CMK (cell line): ENCODE data around the gene DCLK1.

ENCODE experiments used
- DNase-seq: peaks from one replicate; pipeline ENCODE4 v3.0.0-alpha.2; 2010; ENCODE audit warnings: low read depth

DCLK1 gene

DNA sequence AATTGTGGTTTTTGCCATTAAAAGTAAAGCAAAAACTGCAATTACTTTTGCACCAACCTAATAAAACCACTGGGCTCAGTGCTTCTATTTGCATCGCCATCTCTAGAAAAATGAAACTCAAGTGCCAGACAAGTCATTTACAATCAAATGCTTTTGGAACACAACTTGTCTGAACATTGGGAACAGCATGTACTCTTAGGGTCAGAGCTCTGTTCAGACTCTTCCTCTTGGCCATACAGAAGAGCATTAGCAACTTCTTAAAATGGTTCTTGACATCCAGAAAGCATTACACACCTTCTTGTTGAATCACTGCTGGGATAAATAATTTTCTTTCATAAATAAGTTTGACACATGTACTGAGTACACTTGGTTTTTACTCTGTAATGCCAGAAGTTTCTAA is 272.5 kb downstream of the DCLK1 start:
- DNase-seq = no peak

DNA sequence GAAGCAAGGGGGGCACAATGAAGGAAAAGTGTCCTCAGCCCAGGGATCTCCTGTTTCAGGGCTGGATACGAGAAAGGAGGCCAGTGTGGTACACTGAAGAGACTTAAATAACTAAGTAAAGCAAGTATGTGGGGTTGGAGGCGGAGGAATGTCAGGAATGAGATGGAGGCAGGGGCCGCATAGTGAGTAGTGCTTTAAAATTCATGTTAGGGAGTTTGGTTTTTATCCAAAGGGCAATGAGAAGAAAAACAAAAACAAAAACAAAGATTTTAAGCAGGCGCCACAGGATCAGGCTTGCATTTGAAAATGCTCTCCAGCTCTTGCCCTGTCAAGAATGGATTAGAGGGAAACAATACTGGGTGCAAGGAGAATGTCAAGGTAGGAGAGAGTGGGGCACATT is 273.4 kb downstream of the DCLK1 start:
- no peak for DNase-seq

DNA sequence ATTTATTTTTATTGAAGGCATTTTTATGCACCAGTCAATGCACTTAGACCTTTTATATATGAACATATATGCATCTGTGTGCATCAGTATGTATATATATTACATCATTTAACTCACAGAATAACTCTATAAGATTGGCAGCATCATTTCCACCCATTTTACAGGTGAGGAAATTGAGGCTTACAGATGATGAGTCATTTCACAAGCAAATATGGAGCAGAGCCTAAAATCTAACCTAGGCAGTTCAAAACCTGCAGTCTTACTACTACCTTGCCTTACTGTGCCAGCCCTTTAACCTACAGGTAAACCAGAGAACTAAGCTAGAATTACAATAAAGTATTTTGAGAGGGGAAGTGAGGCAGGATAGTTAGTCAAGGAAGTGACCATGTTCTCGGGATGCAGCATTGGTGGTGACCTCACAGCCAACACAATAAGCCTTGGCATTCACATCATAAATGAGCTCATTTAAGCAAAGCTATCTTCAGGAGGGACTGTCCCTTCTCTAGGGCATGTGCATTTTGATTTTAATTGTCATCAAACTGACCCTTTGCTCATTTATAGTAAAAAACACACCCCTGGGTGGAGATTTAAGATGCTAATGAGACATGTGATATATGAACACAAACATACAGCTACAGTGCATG is 274.3 kb downstream of the DCLK1 start:
- no peak for DNase-seq

DNA sequence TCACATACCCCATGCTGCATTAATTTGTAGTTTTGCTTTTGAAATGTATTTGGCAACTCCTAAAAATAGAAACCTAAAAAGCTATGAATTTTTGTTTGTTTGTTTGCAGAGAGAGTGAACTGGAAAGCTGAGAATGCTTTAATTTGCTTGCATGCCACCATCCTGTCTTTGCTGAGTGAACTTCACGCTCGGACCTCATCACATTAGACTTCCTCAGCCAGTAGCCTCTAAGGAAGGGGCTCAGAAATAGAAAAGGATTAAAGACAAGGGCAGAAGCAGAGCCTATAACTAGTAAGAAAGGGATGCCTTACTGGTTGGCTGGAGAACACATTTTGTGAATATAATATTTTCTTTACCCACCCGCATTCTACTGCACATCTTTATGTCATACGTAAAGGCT is 275.1 kb downstream of the DCLK1 start:
- no peak for DNase-seq

DNA sequence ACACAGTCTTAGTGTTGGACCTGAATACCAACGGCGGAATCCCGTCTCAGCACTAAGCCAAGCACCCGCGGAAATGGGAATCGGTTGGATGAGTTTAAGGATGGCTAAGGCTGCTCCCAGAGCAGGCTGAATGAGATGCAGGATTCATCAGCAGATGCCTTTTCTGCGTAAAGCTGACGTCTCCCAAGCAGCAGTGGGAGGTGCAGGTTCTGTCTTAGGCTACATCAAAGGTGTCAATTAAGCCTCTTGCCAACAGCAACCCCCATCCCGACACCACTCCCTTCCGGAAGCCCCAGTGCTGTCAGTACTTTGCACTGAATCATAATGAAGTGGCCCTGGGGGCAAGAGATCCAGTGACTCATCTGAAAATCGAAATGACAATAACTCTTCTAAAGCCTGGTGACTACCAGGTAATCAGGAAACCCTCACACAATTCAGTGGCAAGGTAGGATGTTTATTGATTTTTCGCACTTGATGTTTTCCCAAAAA is 275.6 kb downstream of the DCLK1 start:
- no peak for DNase-seq

DNA sequence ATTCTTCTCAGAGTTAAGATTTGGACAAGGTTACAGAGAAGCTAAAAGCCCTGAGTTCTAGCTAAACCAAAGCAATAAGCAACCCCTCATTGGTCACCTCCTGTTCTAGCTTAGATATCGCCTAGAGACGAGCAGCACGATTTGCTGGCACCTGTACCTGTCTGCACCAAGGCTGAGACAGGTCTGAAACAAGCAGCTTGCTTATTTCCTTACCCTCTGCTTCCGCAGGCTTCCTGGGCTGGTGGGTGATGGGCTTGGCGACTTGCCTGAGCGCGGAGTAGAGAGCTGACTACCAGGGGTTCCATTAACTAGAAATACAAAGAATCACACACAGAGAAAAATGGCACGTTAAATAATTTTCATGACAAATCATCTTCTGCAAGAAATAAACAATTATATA is 276.9 kb downstream of the DCLK1 start:
- no peak for DNase-seq

DNA sequence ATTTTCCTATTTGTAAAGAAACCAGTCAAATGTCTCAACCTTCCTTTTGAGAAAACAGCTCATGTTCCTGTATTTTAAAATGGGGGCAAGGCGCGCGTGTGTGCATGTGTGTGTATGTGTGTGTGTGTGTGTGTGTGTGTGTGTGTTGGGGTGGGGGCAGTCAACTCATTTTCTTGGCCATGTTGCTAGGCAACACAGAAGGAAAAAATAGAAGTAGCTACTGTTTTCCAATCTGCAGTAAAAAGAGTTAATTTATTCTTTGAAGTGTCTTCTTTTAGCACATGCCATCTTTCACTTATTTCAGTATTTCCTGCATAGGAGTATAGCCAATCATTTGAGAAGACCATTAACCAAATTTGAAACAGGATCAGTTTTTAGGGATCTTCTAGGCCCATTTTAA is 279.3 kb downstream of the DCLK1 start:
- DNase-seq = no peak

DNA sequence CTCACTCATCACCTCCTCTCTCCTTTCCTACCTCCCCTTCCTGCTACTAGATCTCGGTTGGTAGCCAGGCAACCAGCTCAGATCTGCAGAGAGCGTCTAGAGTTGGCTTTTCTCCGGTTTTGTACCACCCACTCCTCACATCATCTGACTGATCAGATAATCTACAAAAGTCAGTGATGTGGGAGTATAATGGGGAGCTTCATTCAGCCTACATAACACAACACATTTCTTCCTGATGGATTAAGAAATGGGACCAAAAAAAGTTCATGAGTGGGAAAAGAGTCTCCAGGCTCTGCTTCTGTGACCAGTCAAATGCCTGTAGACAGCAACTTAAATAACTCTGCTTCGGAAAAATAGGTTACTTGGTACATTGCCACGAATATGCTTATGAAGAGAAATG is 279.8 kb downstream of the DCLK1 start:
- no peak for DNase-seq

DNA sequence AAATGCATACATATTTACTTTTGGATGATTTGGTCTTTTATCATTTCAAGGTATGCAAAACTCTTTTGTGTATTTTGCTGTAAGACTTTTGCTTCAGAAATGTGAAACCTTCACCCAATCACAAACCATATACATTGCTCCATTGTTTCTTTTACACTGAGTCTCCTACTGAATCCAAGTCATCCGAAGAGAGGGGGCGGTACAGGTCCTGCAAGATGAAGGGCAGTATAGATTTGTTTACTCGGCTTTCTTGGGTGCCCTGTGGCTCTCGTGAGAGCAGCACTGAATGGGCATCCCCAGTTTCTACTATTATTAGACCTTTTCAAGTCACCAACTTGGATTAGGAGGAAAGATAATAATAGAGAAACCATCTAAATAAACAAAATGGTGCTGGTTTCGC is 280.6 kb downstream of the DCLK1 start:
- no peak for DNase-seq

DNA sequence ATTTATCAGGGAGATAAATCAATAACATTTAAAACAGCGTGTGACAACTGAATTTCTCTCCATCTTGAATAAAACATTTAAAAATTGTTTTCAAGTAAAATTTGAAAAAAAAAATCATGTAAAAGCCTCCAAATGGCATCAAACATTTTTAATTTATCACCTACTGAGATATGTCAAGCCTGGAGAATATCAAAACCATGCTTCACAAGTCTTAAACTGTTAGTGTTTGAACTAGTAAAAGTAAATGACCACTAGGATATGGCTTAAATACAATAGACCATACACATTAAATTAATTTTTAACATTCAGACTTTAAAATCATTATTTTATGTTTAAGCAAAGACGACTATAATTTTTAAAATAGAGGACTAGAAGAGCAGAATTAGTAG is 281.9 kb downstream of the DCLK1 start:
- no peak for DNase-seq

DNA sequence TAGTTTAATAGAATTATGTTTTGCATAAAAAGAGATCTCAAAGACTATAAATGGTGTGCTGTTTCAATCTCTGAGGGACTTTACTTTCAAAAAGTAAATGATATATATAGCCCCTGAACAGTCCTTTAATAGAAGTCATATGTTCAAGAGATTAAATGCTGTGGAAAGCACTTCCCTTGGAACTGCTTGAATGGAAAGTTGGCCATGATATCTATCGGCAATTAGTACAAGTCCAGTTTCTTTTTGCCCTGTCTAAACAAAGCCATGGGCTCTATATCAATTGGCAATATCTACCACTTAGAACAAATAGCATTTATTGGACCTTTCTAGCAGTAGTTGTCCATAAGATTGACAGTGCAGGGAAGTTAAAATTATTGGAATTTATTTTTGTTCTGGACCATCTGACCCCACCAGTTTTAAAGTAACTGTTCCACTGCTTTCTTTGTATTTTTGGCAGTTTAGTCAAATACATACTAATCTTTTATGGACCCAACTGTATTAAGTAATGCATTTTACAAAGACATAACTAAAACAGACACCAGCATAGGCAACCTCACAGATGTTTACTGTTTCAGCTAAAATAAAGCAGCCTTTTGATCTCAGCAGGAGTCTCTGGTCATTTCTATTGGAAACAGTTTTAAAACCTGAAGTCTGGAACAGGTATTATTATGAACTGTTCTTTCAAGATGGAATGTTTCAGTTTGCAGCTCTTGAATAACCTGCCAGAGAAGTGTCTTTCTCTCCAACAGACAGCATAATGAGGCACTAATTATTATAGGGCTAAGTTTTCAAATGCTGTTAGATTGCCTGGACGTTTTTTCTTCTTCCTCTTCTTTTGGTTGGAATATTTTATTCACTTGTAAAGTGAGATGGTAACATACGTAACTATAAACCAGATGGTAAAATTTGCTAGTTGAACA is 282.6 kb downstream of the DCLK1 start:
- no peak for DNase-seq

DNA sequence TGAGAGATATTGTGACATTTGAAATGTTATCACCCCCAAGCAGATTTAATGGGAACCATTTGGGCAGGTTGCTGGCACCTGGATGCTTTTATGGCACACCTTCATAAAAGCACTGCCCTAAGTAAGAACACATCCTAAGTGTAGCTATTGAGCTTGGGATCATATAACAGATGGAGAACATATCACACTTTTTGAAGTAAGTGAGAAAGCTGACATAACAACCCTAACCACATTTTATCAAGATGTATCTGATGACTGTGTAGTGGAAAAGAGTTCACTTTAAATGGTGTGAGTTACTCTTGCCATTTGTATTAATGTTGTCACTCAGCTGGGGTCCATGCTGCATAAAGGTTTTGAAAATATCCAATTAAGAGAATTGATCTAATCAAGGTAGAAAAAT is 287.9 kb downstream of the DCLK1 start:
- no peak for DNase-seq

DNA sequence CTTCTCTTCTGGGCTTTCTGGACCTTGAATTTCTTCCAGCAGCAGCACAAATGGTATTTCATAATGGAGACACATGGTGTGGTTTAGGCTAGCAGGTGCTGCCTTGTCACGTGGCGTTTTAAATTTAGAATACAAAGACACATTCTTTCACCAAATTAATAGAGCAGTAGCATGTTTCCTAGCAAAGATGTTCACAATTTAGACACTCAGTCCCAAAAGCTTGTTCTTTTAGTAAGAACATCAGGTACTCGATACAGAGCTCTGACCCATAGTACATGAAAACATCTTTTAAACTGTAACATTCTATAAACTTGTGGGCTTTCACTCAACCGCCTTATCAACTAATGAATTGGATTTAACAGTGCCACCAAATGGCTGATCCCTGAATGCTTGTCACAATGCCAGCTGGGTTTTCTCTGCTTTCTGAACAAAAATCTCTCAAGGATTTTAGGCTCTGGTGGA is 290.1 kb downstream of the DCLK1 start:
- no peak for DNase-seq

DNA sequence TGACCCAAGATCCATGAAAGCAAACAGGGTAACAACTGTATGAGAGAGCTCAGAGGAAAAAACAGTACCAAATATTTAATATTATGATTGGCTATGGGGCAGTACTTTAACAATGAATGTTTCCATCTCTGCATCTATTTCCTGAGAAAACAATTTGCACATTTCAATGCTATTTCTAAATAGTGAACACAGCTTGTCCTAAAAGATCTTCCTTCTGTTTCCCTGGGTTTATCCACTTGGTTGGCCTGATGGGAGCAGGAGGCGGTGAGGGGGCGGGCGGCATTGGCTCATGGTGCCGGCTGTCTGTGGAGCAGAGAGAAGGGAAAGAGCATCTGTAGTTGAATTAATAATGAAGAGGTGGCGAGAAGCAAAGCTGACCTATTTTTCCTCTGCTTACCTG is 291.4 kb downstream of the DCLK1 start:
- no peak for DNase-seq

DNA sequence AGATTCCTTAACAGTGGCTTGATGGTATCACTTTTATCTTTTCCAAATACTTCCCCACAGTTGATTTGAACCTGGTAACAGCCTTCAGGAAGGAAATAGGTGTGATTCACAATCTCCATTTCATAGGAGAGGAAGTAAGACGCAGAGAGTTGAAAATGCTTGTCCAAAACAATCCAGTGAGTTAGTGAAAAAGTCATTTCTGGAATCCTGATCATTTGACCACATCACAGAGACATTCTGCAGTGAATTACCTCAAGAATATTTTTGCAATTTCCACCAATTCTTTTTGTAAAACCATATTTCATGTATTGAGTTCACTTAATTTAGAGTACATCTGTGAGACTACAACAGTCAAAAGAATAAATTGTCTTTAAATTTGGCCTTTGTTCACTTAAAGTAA is 292.8 kb downstream of the DCLK1 start:
- DNase-seq = no peak

DNA sequence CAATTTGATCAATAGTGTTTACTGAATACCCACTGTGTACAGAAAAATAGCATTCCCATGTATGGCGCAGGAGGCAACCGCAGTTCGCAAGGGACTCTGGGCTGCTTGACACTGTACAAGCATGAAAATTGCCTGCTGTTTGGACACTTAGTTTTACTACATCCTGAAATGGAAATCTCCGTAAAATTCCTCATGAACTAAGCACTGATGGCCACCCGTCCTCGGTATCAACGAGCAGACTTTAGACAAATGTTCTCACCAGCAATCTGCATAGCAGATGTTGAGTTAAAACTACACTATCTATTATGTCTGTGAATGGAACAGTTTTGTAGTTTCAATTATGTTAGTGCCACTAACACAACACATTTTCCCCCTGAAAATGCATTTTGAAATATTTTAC is 294.7 kb downstream of the DCLK1 start:
- no peak for DNase-seq

DNA sequence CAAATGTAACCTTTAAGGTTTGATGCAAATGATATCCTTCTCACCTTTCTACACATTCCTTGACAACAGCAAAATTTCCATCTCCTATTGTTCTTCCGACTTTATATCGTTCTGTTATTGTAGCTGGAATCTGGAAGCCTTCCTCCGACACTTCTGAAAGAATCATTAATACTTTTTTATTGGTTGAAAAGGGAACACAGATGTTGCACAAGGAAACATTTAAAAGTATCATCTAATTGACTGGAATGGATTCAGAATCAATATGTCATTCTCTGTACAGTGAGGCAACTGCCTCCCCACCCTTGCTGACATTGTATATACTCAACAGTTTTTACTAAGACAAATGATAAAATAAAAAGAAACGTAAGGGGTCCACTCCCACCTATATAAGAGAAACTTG is 295.2 kb downstream of the DCLK1 start:
- DNase-seq = no peak

DNA sequence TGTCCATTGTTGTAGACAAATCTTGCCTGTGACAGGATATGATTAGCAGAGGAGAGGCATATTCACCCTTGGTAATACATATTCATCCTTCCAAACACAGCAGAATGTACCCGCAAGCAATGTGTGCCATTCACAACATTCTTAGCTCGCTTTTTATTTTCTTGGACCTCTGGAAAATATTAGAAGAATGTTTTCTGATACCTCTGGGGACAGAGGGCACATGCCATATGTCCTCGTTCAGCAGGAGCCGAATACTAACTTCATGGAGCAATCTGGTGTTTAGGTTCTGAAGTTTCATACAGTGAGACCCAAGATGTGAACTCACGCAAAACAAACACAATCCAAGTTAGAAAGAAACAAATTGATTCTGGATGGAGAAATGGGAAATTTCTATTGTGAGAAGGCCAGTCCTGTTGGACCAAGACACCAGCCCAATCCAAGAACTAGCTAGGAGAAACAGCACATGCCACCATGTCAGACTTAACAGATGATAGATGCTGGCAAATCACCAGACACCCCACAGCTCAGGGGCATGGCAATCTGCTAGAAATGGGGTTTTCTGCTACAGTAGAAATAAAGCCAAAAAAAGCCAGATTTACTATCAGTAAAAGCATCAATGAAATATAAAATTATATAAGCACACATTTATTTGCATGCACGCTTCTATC is 297.4 kb downstream of the DCLK1 start:
- no peak for DNase-seq

DNA sequence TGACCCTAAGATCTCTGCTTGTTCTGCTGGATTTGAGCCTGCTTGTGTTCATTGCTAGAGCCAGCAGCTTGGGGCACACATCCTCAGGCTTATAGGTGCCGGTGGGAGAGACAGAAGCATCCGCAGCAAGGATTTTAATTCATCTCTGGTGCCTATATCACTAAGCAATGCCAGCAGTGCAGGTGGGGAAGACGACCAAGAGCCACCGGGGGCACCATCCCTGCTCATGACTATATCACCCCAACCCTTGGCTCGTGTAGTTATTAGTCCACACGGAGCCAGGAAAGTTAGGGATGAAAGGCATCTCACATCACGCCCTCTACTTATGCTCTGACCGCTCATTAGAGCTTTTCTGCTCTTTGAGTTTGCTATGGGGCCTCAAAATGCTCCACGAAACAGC is 298.2 kb downstream of the DCLK1 start:
- no peak for DNase-seq

DNA sequence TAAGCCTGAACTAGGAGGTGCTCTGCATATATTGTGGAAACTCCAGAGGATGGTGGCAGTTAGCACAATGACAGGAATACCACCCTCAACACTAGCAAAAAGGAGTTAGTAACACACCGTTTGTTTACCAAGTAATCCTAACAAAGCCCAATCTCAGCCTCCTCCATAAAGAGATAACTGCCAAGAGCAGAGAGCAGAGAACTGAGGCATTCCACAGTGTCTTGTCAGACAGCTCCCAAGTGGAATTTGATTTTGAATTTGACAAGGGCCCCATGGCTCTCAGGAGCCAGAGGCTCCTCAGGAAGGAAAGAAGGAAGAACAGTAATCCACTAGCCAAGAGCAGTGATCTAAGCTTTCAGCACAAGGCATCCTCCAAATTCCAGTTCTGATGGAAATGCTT is 298.6 kb downstream of the DCLK1 start:
- DNase-seq = no peak

DNA sequence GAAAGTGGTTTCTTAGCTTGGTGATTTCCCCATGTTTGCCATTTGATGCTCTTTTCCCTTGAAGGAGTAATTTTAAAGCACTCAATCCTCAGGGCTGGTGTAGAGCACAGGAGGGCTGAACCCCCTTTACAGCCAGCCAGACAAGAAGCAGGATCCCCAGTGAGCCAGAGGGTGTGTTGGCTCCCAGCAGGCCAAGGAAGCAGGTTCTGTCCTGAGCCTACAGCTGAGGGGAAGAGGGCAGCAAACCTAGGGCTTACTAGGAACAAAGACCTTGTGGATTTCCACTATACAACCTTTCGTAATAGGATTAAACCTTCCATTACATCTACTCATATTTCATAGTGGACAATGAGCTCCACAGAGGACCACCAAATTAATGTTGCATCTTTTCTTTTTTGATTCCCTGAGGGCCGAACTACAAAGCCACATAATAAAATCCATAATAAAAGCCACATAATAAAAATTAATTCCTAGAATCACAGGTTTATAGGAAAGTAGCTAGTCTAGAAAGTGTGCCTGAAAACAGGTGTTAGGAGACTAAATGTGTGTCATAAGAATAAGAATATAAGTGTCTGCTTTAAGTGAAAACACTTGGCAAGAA is 300.2 kb downstream of the DCLK1 start:
- no peak for DNase-seq

DNA sequence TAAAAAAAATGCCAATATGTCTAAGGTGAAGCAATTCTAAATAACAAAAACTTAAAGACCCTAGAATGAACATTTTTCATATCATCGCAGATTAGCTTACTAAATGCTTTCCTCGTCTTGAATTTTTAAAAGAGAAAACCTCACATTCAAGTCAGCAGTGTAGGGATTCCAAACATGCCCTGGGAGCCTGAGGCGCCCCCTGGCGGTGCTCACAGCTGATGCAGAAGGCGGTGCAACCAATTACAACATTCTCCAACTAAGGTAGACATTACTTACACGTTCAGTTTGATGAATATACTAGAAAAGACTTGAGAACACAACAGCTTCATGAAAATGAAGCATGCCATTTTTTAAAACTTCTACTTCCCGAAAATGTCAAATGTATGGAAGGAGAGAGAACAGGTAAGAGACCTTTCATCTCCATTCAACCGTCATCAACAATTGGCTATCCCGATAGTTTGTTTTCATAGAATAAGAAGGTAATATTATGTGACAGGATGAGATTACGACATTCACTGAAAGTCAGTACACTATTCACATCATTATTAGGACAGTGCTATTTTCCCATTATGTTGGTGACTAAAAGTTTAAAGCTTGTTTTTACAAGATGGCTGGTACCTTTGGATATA is 304.4 kb downstream of the DCLK1 start:
- no peak for DNase-seq
